Type B pancreatic cell (in vitro differentiated cells): ENCODE measurements around the gene SPECC1L. TPM values are rescaled to one million over a fixed set of nuclear protein-coding genes. Genes with fewer than 3 reads are reported as not detected.
A peak's percentile ranks its signal among the peaks of the same experiment; 100 is the strongest.

Experiments used
- DNase-seq: peaks from one replicate; pipeline ENCODE4 v3.0.0; 2021; ENCODE audit warnings: mixed read lengths; ENCODE audit not compliant: unreplicated experiment; ENCODE audit errors: extremely low spot score
- H3K27ac Mint-ChIP-seq: 2 replicates; pipeline ENCODE4 v1.8.0; 2021; ENCODE audit warnings: mild to moderate bottlenecking, mixed read lengths
- H3K27me3 Mint-ChIP-seq: 2 replicates; pipeline ENCODE4 v1.8.0; 2021; ENCODE audit warnings: mixed read lengths
- H3K36me3 Mint-ChIP-seq: 2 replicates; pipeline ENCODE4 v1.8.0; 2021; ENCODE audit warnings: mixed read lengths
- H3K4me1 Mint-ChIP-seq: one replicate; pipeline ENCODE4 v1.8.0; 2021; ENCODE audit warnings: mixed read lengths; ENCODE audit not compliant: unreplicated experiment
- H3K4me3 Mint-ChIP-seq: 2 replicates; pipeline ENCODE4 v1.8.0; 2021; ENCODE audit warnings: mild to moderate bottlenecking, mixed read lengths
- H3K9me3 Mint-ChIP-seq: 2 replicates; pipeline ENCODE4 v1.8.0; 2021; ENCODE audit warnings: mixed read lengths
- CTCF ChIP-seq: fragments of 200-600 bp; sonication (generic); conservative IDR thresholded peaks from 2 replicates; pipeline ENCODE4 v1.5.0; 2021; ENCODE audit warnings: antibody characterized with exemption, mild to moderate bottlenecking
- total RNA-seq: library from RNA; stranded (reverse); gene quantifications from 2 replicates; pipeline ENCODE4 v1.2.1, GENCODE V29; 2021; ENCODE audit warnings: low replicate concordance

SPECC1L gene
- total RNA-seq, 1 donor from 2014 or later, result 89.0 TPM

GRCh38 chr22:24389680-24390079 lies 119.0 kb downstream of the SPECC1L start:
- no peak for TF ChIP-seq CTCF
- peaks cover 22% of the 10 kb centered on the region for H3K4me1 Mint-ChIP-seq
- no peak overlapping the region for H3K27ac Mint-ChIP-seq
- no peaks in the 10 kb centered on the region for H3K9me3 Mint-ChIP-seq
- H3K4me3 Mint-ChIP-seq, result no peak overlapping the region
- DNase-seq, result no peak
- H3K36me3 Mint-ChIP-seq, result peaks cover 20% of the 10 kb centered on the region
- no peaks in the 10 kb centered on the region for H3K27me3 Mint-ChIP-seq

GRCh38 chr22:24390156-24390555 lies 119.5 kb downstream of the SPECC1L start:
- peaks cover 21% of the 10 kb centered on the region for H3K36me3 Mint-ChIP-seq
- H3K9me3 Mint-ChIP-seq, result no peaks in the 10 kb centered on the region
- no peak overlapping the region for H3K4me3 Mint-ChIP-seq
- DNase-seq, result no peak
- TF ChIP-seq CTCF, result no peak
- H3K4me1 Mint-ChIP-seq, result peaks cover 22% of the 10 kb centered on the region
- no peak overlapping the region for H3K27ac Mint-ChIP-seq
- no peaks in the 10 kb centered on the region for H3K27me3 Mint-ChIP-seq

GRCh38 chr22:24390576-24390975 lies 119.9 kb downstream of the SPECC1L start:
- no peak for DNase-seq
- Mint-ChIP-seq H3K4me3 (no peak overlapping the region), H3K36me3 (peaks cover 20% of the 10 kb centered on the region), H3K27me3 (no peaks in the 10 kb centered on the region), H3K9me3 (no peaks in the 10 kb centered on the region), H3K27ac (no peak overlapping the region), H3K4me1 (peaks cover 22% of the 10 kb centered on the region)
- no peak for TF ChIP-seq CTCF

- Mint-ChIP-seq H3K9me3 (no peaks in the 10 kb centered on the region), H3K4me3 (peak overlapping the region; percentile 38), H3K27me3 (no peaks in the 10 kb centered on the region), H3K27ac (peak overlapping the region; percentile 35), H3K4me1 (peaks cover 22% of the 10 kb centered on the region), H3K36me3 (peaks cover 24% of the 10 kb centered on the region)
- no peak for TF ChIP-seq CTCF
- no peak for DNase-seq
Measured at GRCh38 chr22:24391836-24392217, 121.2 kb downstream of the SPECC1L start.

GRCh38 chr22:24392218-24392931 lies 121.7 kb downstream of the SPECC1L start:
- no peak for DNase-seq
- H3K9me3 Mint-ChIP-seq, result no peaks in the 10 kb centered on the region

More at GRCh38 chr22:24392218-24392931, 121.7 kb downstream of the SPECC1L start:
- Mint-ChIP-seq H3K4me1 (peaks cover 22% of the 10 kb centered on the region), H3K27me3 (no peaks in the 10 kb centered on the region), H3K27ac (peak overlapping the region; percentile 35), H3K36me3 (peaks cover 21% of the 10 kb centered on the region), H3K4me3 (peak overlapping the region; percentile 38)
- TF ChIP-seq CTCF, result no peak
